HG03520 (cell line): ENCODE measurements around the gene TBC1D24.
"Not testable (repeated sequence)": the region's sequence is repeated elsewhere in the genome, so short reads cannot be mapped to it uniquely, and the experiment has no call there.

Source experiments
- ATAC-seq: cut with Tn5 transposase; IDR thresholded peaks from one replicate; pipeline ENCODE4 v1.9.1; 2021; ENCODE audit warnings: mild to moderate bottlenecking, moderate library complexity; ENCODE audit not compliant: unreplicated experiment

Gene TBC1D24

DNA sequence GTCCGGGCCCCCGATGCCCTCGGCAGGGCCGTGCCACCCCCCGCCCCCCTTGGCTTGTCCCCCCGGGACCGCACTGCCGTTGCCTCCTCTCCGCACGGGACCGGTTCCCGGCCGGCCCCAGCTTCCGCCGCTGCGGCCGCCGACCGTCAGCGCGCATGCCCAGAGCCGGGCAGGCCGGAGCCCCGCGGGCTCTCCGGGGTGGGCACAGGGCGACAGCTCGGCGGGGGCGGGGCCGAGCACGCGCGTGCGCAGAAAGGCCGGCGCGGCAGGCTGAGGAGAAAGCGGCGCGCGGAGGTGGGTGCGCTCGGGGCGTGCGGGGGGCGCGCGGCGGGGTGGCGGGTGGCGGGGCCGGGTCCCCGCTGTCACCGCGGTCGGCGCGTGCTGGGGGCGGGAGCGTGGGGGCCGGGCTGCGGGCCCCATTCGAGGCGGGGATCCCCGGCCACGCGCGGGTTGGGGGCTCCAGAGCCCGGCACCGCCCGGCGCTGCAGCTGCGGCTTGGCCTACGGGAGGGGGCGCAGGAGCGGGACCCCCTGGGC is at the start of gene TBC1D24:
TBC1D24 (plus strand) TSS at position 251 of the 536 bp plus-strand sequence. CDS start 21,022 bp downstream, outside the sequence.
- peak; percentile 49 for ATAC-seq

DNA sequence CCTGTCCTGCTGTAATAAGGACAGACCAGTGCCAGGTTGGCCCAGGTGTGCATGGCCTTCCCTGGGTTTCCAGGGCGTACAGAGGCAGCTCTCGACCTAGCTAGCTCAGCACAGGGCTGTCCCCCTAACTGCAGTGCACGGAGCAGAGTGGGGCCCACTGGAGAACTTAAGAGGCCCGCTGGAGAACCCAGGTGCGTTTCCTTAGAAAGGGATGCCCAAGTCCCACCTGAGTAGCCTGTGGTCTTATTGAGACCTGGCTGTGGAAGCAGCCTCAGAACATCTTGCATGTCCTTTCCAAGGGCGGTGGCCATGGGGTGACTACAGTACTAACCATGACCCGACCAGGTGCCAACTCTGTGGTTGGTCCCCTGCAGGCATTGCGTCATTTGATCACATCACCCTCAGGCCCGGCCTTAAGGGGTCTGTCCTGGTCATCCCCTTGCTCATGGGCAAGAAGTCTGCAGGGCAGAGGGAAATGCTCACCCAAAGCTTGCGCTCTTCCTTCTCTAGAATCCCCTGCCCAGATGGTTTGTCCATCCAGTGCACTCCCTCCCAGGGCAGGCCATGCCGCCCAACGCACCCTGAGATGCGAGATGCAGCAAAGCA is 49.0 kb upstream of the TBC1D24 start:
- no peak for ATAC-seq

DNA sequence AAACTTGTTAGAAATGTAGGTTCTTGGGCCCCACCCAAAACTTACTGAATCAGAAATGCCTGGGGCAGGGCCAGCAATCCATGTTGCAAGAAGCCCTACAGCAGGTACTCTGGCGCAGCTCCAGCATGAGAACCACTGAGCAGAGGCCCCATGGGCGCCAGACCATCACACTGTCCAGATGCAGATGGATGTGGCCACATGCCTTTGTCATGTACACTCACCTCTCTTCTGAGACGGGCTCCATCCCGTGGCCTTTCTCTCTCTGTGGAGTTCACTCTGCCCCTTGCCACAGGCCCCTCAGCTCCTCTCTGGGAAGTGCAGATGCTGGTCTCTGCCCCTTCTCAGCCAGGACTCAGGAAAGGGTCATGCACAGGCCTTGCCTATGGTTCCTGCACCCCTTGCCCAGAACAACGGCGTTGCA is 48.0 kb upstream of the TBC1D24 start:
- ATAC-seq = no peak

DNA sequence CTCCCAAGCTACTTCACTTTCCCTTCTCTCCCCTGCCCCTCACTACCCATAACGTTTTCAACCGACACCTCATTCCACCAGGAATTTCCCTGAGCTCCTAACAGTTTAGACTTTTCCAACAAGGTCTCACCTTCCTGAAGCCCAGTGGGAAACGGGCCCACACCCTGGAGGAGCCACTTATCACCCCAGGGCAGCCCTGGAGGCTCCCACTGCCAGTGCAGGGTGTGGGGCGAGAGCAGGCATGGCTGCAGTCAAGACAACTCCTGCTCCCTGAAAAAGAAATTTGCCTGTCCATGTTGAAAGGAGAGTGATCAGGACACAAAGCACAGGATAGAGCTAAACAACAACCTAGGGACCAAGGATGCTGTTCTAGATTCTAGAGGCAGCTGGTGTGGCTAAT is 47.4 kb upstream of the TBC1D24 start:
- ATAC-seq = no peak

DNA sequence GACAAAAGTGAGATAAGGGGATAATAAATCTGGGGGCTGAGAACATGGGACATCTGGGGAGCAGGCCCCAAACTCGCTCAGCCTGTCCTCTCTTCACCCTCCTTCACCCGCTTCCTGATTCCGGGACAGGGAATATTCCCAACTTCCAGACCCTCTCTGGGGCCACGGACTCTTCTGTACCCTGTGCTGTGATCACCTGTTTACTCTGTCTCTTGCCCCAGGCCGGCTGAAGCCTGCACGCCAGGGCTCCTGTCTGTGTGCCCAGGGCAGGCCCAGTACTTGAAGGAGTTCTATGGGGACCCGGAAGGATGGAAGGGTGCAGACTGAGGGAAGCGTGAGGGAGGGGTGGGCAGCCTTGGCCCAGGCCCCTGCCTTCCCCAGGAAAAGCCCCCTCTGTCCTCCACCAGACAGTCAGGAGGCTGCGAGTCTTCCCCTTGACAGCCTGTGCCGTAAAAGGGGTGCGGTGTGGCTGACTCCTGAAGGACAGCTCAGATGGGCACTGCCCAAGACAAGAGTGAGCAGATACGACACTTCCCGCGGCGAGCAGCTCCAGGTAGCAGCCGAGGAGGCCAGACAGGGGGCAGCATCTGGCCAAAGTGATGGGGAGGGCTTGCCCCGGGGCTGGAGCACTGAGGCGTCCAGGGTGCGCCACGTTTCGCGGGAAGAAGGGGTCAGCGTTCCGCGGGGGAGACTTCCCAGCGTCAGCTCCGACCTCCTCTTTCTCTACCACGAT is 46.7 kb upstream of the TBC1D24 start:
- no peak for ATAC-seq

DNA sequence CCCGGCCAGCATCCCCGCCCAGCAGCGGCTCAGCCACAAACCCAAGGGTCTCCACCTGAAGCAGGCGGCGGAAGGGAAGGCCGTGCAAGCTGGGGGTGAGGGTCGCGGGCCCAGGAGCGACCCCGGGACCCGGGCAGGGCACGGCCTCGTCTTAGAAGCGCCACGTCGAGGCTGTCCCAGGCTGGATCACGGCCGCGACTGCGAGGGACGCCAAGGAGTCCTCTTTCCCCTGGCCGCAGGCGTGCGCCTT is 46.2 kb upstream of the TBC1D24 start:
- ATAC-seq = no peak

DNA sequence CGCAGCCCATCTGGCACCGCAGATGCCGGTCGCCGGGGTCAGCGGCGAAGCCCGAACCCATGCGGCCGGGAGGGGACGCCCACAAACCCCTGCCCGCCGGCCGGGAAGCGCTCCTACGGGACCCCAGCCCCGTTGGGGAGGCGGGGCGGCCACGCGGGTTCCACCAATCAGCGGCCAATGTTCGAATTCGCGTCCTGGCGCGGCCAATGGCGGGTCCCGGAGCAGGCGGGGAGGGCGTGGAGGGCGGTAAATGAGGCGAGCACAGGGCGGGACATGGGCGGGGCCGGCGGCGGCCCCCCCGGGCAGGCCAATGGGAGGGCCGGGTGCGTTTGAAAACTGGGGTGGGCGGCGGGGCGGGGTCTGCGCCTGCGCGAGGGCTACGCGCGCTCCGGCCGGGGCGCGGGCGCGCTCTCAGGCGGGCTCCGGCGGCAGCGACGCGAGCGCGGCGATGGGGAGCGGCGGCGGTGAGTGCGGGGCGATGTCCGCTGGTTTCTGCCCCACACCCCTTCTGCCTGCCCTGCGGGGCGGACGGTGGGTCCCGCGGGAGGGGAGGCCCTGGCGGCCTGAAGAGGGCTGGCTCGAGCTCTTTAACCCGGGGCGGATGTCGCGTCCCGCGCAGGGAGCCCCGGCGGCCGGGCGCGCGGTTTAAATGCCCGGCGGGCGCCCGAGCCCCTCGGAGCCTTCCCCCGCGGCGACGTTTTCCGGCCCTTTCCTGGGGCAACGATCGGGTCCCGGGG is 45.7 kb upstream of the TBC1D24 start, which contains the start of gene CCNF:
CCNF (plus strand) TSS at position 414 of the 737 bp plus-strand sequence; CDS start at position 449, 35 bp downstream.
- peak; percentile 71 for ATAC-seq

DNA sequence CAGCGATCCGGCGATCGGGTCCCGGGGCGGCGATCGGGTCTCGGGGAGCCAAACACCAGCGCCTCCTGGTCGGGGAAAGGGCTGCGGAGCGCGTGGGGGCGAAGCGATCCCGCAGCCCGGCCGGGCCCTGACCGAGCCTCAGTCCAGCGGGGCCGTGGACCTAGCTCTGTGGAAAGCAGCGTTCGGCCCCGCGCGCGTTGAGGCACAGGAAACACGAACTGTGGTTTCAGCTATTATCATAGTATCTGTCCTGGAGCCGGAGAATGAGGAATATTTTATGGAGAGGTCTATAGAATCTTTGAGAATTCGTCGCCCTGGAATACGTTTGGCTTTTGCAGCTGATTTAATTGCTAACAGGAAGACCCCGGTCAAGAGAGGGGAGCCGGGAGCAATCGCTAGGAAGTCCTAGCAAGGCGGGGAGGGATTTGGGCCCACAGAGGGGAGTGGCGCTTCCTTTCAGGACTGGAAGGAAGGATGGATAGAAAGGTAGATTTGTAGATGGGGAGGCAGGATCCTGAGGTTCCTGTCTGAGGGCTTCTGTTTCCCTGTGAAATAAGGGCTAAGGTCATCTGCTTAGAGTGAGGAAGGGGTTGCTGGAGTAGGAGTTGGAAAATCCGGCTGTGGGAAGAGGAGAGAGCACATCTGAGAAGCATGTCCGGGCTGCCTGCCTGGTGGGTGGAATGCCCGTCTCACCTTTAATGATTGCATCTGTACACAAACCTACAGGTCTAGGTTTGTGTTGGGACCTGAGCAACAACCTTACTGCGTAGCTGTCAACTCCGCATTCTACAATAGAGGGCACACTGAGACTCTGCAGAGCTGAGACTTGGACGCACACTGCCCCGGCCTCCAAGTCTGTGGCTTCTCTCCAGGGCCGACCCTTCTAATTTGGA is 44.9 kb upstream of the TBC1D24 start:
- ATAC-seq = peak; percentile 7

DNA sequence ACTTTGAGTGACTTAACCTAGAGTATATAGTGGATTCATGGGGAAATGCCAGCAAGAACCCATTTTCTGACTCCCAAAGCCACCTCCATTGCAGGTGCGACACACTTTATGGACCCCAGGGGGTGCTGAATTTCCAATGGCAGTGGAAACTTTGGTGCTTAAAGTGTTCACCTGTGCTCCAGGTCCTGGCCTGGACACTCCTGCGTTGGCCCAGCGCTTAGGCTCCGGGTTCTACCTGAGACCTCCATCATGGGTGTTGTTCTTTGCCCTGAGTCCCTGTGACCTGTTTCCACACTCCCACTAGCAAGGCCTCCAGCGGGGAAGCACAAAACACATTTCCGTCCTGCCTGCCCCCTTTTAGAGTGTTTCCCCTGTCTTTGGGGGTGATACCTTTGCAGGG is 42.6 kb upstream of the TBC1D24 start:
- no peak for ATAC-seq

DNA sequence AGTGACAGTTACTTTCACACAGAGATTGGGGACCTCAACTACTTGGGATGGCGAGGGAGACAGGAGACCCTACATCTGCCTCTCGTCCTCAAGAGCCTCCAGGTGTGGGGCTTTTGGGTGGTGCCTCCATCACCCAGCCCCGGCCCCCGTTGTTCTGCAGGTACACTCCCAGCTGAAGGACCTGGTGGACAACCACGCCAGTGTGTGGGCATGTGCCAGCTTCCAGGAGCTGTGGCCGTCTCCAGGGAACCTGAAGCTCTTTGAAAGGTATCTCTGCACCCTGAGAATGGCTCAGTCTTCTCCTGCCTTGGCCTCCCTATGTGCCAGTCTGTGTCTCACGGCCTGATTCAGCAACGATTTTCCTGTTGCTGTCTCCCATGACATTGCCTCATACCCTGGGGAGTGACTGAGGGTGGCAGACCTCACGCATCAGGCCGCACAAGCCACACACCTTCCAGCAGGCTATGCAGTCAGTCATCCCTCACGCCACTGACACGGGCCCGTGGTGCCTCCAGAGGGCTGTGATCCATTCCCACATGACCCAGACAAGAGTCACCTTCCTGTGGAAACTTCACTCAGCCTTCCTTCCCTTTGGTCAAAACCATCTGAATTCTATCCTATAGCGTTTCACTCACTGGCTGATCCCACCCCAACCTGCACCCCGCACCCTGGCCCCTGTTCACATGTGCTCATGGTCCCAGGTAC is 42.0 kb upstream of the TBC1D24 start:
- no peak for ATAC-seq

DNA sequence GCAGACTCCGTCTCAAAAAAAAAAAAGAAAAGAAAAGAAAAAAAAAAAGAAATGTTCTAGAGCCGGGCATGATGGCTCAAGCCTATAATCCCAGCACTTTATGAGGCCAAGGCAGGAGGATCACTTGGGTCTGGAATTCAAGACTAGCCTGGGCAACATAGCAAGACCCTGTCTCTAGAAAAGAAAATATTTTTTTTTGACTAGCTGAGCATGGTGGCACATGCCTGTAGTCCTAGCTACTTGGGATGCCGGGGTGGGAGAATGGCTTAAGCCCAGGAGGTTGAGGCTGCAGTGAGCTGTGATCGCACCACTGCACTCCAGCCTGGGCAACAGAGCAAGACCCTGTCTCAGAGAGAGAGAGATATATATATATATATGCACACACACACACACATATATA is 39.7 kb upstream of the TBC1D24 start:
- ATAC-seq = not testable (repeated sequence)

DNA sequence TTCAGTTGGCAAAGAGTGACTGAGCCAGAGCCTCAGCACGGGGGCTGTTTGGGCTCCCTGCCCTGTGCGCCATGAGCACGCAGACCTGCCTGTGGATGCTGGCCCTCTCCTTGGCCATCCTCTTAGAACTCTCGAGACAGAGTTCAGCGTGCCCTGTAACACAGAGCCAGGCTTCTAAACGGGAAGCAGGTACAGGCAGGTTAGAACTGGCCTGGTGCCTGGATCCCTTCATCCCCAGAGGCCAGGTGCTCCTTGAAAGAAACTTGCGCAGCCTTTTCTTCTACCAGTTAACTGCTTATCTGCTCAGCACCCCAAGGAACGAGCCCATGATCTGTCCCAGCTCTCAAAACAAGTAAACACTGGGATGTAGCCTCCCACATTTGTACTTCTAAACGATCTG is 38.8 kb upstream of the TBC1D24 start:
- no peak for ATAC-seq

DNA sequence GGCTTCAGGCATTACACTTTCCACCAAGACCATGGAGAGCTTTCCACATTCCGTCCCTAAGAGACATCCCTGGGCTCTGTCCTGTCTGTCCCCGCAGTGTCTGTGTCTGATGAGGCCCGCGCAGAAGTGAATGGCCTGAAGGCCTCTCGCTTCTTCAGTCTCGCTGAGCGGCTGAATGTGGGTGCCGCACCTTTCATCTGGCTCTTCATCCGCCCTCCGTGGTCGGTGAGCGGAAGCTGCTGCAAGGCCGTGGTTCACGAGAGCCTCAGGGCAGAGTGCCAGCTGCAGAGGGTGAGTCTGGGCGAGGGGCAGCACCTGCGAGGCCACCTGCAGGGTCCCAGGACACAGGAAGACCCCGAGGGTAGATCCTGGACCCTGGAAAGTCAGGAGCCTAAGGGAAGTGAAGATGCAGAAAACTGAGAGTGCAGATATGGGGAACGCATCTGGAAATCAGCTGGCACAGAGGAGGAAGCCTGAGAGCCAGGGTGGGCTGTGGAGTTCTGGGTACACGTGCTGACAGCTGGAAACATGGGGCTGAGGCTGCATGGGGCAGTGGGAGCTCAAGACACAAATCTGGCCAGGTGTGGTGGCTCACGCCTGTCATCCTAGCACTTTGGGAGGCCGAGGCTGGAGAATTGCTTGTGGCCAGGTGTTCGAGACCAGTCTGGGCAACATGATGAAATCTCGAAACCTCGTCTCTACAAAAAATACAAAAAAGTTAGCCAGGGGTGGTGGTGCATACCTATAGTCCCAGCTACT is 37.7 kb upstream of the TBC1D24 start:
- ATAC-seq = no peak

DNA sequence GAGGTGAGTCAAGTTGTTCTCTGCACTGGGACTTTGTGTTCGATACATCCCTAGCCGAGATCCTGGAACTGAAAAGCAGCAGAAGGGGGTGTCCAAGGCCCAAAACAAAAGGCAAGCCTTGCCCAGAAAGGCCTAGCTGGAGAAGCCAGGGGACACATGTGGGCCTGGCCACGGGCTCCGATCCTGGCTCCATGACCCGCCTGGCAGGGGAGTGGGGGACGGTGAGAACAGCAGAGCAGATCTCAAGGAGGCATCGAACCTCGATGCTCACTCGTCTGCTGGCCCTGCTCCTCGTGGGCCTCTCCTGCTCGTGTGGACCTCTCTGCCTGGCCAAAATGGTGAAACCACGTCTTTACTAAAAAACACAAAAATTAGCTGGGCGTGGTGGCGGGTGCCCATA is 36.8 kb upstream of the TBC1D24 start:
- ATAC-seq = no peak

DNA sequence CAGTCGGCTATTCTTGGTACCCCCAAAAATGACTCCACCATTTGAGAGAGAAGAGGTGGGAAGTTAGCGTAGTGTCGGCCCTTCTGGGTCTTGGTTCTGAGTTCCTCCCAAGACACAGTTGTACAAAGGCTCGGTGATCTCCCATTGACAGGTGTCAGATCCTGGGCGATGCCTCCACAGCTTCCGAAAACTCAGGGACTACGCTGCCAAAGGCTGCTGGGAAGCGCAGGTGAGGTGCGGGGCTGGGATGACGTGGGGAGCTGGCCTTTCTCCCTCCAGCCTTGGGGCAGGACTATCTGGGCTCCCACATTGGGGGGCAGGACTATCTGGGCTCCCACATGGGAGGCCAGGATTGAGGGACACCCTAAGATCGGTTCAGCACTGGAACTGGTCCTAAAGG is 35.3 kb upstream of the TBC1D24 start:
- no peak for ATAC-seq

DNA sequence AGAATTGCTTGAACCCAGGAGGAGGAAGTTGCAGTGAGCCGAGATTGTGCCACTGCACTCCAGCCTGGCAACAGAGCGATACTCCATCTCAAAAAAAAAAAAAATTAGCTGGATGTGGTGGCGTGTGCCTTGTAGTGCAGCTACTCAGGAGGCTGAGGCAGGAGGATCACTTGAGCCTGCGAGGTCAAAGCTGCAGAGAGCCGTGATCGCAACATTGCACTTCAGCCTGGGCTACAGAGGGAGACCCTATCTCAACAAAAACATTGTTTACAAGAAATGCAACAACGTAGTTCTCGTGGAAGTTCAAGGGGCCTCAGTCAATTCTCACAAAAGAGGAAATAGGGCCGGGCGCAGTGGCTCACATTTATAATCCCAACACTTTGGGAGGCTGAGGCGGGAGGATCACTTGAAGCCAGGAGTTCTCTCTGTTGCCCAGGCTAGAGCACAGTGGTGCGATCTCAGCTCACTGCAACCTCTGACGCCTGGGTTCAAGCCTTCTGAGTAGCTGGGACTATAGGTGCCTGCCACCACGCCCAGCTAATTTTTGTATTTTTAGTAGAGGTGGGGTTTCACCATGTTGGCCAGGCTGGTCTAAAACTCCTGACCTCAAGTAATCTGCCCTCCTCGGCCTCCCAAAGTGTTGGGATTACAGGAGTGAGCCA is 33.7 kb upstream of the TBC1D24 start:
- ATAC-seq = not testable (repeated sequence)

DNA sequence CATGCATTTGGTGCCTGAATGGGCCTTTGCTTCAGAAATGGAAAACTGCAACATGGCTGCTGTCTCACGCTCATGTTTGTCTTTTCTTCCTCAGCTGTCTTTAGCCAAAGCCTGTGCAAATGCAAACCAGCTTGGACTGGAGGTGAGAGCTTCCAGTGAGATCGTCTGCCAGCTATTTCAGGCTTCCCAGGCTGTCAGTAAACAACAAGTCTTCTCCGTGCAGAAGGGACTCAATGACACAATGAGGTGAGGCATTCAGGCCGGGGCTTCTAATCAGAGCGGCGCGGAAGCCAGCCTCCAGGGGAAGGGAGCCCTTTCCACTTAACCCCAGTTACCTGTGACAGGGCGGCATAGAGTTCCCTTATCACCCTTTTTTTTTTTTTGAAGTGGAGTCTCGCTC is 31.4 kb upstream of the TBC1D24 start:
- ATAC-seq = no peak

DNA sequence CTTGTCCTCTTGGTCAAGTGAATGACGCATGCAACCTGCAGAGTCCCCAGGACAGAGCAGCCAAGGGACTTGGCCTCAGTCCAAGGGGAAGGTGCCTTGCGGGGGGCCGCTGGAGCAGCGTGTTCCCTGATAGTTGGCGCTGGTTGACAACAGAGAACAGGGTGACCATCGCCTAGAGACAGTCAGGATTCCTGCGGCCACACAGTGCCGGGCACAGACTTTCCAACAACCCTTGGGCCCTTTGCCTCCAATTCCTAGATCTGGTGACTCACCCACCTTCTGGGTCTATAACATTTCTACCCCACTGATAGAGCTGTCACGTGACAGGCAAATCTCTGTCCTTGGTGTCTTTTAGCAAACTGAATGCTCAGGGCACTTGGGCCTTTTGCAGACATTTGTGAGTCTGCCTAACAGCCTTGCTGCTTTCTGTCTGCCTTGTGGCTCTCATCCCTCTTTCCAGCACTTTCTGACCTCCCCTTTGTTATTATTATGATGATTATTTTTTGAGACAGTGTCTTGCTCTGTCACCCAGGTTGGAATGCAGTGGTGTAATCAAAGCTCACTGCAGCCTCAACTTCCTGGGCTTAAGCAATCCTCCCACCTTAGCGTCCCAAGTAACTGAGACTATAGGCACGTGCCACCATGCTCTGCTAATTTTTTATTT is 26.9 kb upstream of the TBC1D24 start:
- ATAC-seq = no peak
